SK-N-MC (cell line): ENCODE data around the gene OOSP4B.

ENCODE experiments used
- EZH2 ChIP-seq: fragments of 200-600 bp; sonication (generic); IDR thresholded peaks from one replicate; pipeline ENCODE4 v1.6.1; 2017; ENCODE audit warnings: antibody characterized with exemption
- FOXP2 ChIP-seq: optimal IDR thresholded peaks from 2 replicates; pipeline ENCODE3; 2011; ENCODE audit warnings: mild to moderate bottlenecking, moderate library complexity; ENCODE audit not compliant: insufficient read depth; ENCODE audit errors: extremely low read length, control extremely low read depth
- POLR2AphosphoS5 ChIP-seq: IDR thresholded peaks from 2 replicates; pipeline ENCODE4 v1.6.1; 2012; ENCODE audit warnings: mild to moderate bottlenecking, low read depth, low read length, borderline replicate concordance

- no peak for TF ChIP-seq POLR2AphosphoS5
- TF ChIP-seq EZH2: no peak
- TF ChIP-seq FOXP2: no peak
Observed at GRCh38 chr11:59984368-59984767, 32.6 kb upstream of the OOSP4B start.
